WTC11 (cell line): ENCODE results near the gene KISS1R.

Experiments used
- AR ChIP-seq: fragments of 250-450 bp; sonication (Bioruptor Pico); IDR thresholded peaks from 2 replicates; pipeline ENCODE4 v1.9.0; 2021; ENCODE audit warnings: mild to moderate bottlenecking
- CTCF ChIP-seq: fragments of 200-600 bp; IDR thresholded peaks from 2 replicates; pipeline ENCODE4 v1.8.0; 2022; ENCODE audit warnings: antibody characterized with exemption
- GABPB1 ChIP-seq: sonication (generic); formaldehyde crosslinking; IDR thresholded peaks from 2 replicates; pipeline ENCODE4 v1.8.1; 2023; ENCODE audit warnings: mild to moderate bottlenecking, missing genetic modification reagents
- MAX ChIP-seq: sonication (generic); formaldehyde crosslinking; IDR thresholded peaks from 2 replicates; pipeline ENCODE4 v1.8.0; 2022; ENCODE audit warnings: mild to moderate bottlenecking, missing genetic modification reagents
- MLX ChIP-seq: sonication (generic); formaldehyde crosslinking; IDR thresholded peaks from 2 replicates; pipeline ENCODE4 v1.8.1; 2023; ENCODE audit warnings: mild to moderate bottlenecking, missing genetic modification reagents, moderate library complexity
- NFYB ChIP-seq: sonication (generic); formaldehyde crosslinking; conservative IDR thresholded peaks from 2 replicates; pipeline ENCODE4 v1.8.0; 2022; ENCODE audit warnings: low read depth, missing genetic modification reagents
- SMAD4 ChIP-seq: sonication (generic); formaldehyde crosslinking; IDR thresholded peaks from 2 replicates; pipeline ENCODE4 v1.8.0; 2022; ENCODE audit warnings: mild to moderate bottlenecking, missing genetic modification reagents
- TEAD4 ChIP-seq: sonication (generic); formaldehyde crosslinking; IDR thresholded peaks from 2 replicates; pipeline ENCODE4 v1.8.0; 2022; ENCODE audit warnings: mild to moderate bottlenecking, missing genetic modification reagents
- TP53 ChIP-seq: sonication (generic); formaldehyde crosslinking; IDR thresholded peaks from 2 replicates; pipeline ENCODE4 v1.8.1; 2023; ENCODE audit warnings: mild to moderate bottlenecking, missing genetic modification reagents
- ZNF232 ChIP-seq: sonication (generic); formaldehyde crosslinking; IDR thresholded peaks from 2 replicates; pipeline ENCODE4 v1.8.0; 2022; ENCODE audit warnings: mild to moderate bottlenecking, missing genetic modification reagents

GRCh38 chr19:881385-882071 is 35.6 kb upstream of the KISS1R start:
- TF ChIP-seq GABPB1 (CRISPR knock-in tag): no peak
- no peak for TF ChIP-seq TP53
- TF ChIP-seq NFYB (CRISPR knock-in tag): no peak
- TF ChIP-seq AR: no peak
- no peak for TF ChIP-seq CTCF
- no peak for TF ChIP-seq MLX (CRISPR knock-in tag)
- TF ChIP-seq MAX (CRISPR knock-in tag): no peak
- TF ChIP-seq TEAD4 (CRISPR knock-in tag): no peak
- no peak for TF ChIP-seq SMAD4 (CRISPR knock-in tag)
- TF ChIP-seq ZNF232 (CRISPR knock-in tag): no peak
